Measurements from ENCODE around the gene ITPR1. TPM values are rescaled to one million over a fixed set of nuclear protein-coding genes. Genes with fewer than 3 reads are reported as not detected.

Gene ITPR1
- total and polyA plus RNA-seq, 8 donors, result 34.8 to 57.3 (median 42.0) TPM

DNA sequence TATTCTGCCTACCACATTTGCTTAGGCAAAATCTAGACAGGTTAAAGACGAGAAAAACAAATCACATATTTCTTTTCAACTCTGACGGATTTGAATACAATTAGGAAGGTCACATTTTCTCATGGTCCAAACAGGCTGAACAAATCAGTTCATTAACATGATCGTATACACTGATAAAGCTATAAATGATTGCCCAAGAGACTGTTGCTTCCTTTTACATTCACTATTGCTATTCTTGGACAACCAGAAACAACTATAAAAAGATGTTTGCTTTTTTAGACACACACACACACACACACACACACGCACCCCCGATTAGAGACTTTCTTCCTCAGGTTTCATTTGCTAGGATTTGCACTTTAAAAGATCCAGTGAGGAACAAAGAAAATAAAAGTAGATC lies 363.8 kb downstream of the ITPR1 start:
- ATAC-seq, result no peak

DNA sequence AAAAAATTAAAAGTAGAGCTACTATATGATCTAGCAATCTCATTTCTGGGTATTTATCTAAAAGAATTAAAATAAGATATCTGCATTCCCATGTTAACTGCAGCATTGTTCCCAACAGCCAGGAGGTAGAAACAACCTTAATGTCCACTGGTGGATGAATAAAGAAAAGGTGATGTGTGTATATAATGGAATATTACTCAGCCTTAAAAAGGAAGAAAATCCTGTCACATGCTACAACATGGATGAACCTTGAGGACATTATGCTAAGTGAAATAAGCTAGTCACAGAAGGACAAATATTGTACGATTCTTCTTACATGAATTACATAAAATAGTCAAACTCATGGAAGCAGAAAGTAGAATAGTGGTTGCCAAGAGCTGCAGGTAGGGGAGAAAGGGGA lies 366.6 kb downstream of the ITPR1 start:
- Histone ChIP-seq H3K4me3 (no peak overlapping the region), H3K27ac (no peak overlapping the region), H3K9me3 (peaks cover 0 to 21% of the 10 kb centered on the region in 2 donors), H3K27me3 (no peaks in the 10 kb centered on the region), H3K4me1 (peaks cover 0 to 10% of the 10 kb centered on the region in 2 donors), H3K36me3 (no peaks in the 10 kb centered on the region)
- ATAC-seq, result no peak
- TF ChIP-seq, protein P1, sequence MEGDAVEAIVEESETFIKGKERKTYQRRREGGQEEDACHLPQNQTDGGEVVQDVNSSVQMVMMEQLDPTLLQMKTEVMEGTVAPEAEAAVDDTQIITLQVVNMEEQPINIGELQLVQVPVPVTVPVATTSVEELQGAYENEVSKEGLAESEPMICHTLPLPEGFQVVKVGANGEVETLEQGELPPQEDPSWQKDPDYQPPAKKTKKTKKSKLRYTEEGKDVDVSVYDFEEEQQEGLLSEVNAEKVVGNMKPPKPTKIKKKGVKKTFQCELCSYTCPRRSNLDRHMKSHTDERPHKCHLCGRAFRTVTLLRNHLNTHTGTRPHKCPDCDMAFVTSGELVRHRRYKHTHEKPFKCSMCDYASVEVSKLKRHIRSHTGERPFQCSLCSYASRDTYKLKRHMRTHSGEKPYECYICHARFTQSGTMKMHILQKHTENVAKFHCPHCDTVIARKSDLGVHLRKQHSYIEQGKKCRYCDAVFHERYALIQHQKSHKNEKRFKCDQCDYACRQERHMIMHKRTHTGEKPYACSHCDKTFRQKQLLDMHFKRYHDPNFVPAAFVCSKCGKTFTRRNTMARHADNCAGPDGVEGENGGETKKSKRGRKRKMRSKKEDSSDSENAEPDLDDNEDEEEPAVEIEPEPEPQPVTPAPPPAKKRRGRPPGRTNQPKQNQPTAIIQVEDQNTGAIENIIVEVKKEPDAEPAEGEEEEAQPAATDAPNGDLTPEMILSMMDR (IDR thresholded peaks at IDR 0.05), result no peak
- no peak for DNase-seq
- intact Hi-C loops (cut with DNase I), result no loop called here

More for the DNA sequence above, 363.8 kb downstream of the ITPR1 start:
- peaks cover 0 to 18% of the 10 kb centered on the region in 2 donors for H3K9me3 ChIP-seq
- intact Hi-C loops (cut with DNase I), result no loop called here
- no peak overlapping the region for H3K27ac ChIP-seq
- TF ChIP-seq, protein P1 (IDR thresholded peaks at IDR 0.05), result no peak
- H3K4me1 ChIP-seq, result peaks cover 0 to 7% of the 10 kb centered on the region in 2 donors
- no peaks in the 10 kb centered on the region for H3K27me3 ChIP-seq
- no peaks in the 10 kb centered on the region for H3K36me3 ChIP-seq
- H3K4me3 ChIP-seq, result no peak overlapping the region
- DNase-seq, result no peak

DNA sequence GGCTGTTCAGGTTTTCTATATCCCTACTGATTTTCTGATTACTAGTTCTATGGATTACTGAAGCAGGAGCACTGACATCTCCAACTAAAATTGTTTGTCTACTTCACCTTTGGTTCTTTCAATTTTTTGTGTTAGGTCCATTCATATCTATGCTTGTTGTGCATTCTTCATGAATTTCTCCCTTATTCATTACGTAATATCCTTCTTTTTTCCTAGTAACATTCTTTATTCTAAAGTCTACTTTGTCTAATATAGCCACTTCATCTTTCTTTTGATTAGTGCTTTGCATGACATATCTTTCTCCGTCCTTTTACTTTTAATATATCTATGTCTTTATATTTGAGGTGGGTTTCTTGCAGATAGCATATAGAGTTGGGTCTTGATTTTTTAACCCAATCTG lies 369.8 kb downstream of the ITPR1 start:
- intact Hi-C loops (cut with DNase I), result no loop called here
- Histone ChIP-seq H3K4me1 (peaks cover 14 to 28% of the 10 kb centered on the region in 2 donors), H3K27me3 (no peaks in the 10 kb centered on the region), H3K4me3 (no peak overlapping the region), H3K9me3 (peaks cover 0 to 21% of the 10 kb centered on the region in 2 donors), H3K36me3 (no peaks in the 10 kb centered on the region), H3K27ac (no peak overlapping the region)
- DNase-seq, result no peak
- ATAC-seq, result no peak
- TF ChIP-seq, protein P1 (IDR thresholded peaks at IDR 0.05), result no peak

DNA sequence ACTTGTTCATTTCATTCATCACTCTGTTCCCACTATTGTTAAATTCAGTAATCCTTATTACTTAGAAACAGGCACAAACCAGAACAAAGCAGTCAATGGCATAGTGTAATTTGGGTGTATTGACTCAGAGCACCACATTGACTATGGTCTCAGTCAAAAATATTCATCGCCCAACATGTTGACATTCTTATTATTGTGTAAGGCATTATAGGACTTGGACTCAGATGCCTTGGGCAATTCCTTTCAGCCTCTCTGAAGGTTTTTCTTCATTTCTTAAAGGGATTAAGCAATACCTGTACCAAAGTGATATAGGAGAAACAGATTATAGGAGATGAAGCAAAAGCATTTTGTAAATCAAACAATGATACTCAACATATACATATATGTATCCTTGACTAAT lies 371.4 kb downstream of the ITPR1 start:
- H3K9me3 ChIP-seq, result peaks cover 0 to 21% of the 10 kb centered on the region in 2 donors
- H3K4me1 ChIP-seq, result peaks cover 15 to 42% of the 10 kb centered on the region in 2 donors
- no peak overlapping the region for H3K27ac ChIP-seq
- no peak for DNase-seq
- TF ChIP-seq, protein P1 (IDR thresholded peaks at IDR 0.05), result no peak
- H3K27me3 ChIP-seq, result no peaks in the 10 kb centered on the region
- no peak for ATAC-seq
- no peaks in the 10 kb centered on the region for H3K36me3 ChIP-seq
- H3K4me3 ChIP-seq, result no peak overlapping the region
- intact Hi-C loops (cut with DNase I), result no loop called here

DNA sequence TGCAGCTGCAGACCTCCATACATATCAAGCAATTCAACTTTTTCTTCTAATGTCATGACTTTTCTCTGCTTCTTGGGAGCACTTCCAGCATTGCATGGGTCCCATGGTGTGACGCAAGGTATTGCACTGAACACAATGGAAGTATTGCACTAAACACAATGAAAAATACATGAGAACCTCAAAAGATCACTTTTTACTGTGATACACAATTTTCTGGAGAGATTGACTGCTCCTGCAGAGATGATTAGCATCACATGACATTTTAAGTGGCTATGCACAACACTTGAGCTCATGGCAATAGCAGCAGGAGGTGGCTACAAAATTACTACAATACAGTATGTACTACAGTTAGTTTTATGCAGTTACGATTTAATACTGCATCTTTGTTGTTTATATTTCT lies 372.6 kb downstream of the ITPR1 start:
- no peak overlapping the region for H3K27ac ChIP-seq
- no peak for ATAC-seq
- intact Hi-C loops (cut with DNase I), result no loop called here
- peaks cover 15 to 44% of the 10 kb centered on the region in 2 donors for H3K4me1 ChIP-seq
- no peak for DNase-seq
- H3K27me3 ChIP-seq, result no peaks in the 10 kb centered on the region
- H3K36me3 ChIP-seq, result no peaks in the 10 kb centered on the region
- no peak overlapping the region for H3K4me3 ChIP-seq
- TF ChIP-seq, protein P1 (IDR thresholded peaks at IDR 0.05), result no peak
- H3K9me3 ChIP-seq, result peaks cover 0 to 15% of the 10 kb centered on the region in 2 donors

Data from left lung (tissue), 10 donors.